ENCODE results near the gene GALNT4.

DNA sequence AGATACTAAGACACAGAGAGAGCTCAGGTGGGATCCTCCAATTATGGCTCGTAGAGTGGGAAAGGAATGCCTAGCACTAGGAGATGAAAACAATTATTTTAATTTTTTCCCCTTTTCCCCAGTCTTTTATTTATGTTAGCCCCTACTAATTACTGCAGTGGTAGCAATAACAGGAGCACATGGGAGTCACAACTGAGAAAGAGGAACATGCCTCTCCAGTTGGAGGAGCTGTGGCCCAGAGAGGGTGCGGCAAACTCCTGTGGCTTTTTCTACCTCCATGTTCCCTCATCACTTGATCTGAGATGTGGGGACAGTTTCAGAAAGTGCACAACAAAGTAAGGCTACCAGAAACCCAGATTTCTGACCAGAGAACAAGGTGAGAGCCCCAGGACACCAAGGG lies 27.2 kb upstream of the GALNT4 start:
- TF ChIP-seq, protein P1, sequence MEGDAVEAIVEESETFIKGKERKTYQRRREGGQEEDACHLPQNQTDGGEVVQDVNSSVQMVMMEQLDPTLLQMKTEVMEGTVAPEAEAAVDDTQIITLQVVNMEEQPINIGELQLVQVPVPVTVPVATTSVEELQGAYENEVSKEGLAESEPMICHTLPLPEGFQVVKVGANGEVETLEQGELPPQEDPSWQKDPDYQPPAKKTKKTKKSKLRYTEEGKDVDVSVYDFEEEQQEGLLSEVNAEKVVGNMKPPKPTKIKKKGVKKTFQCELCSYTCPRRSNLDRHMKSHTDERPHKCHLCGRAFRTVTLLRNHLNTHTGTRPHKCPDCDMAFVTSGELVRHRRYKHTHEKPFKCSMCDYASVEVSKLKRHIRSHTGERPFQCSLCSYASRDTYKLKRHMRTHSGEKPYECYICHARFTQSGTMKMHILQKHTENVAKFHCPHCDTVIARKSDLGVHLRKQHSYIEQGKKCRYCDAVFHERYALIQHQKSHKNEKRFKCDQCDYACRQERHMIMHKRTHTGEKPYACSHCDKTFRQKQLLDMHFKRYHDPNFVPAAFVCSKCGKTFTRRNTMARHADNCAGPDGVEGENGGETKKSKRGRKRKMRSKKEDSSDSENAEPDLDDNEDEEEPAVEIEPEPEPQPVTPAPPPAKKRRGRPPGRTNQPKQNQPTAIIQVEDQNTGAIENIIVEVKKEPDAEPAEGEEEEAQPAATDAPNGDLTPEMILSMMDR (IDR thresholded peaks at IDR 0.05), result no peak
- TF ChIP-seq POLR2A (IDR thresholded peaks at IDR 0.05), result no peak

Data from right lobe of liver (tissue), 4 donors.